GM23248 (cell line): ENCODE data around the gene PRKAB2.

ENCODE experiments used
- EZH2 ChIP-seq: fragments of 200-600 bp; sonication (generic); IDR thresholded peaks from 2 replicates; pipeline ENCODE4 v1.6.1; 2018; ENCODE audit warnings: antibody characterized with exemption, mild to moderate bottlenecking; ENCODE audit not compliant: insufficient read depth, poor library complexity, severe bottlenecking
- EZH2phosphoT487 ChIP-seq: fragments of 200-600 bp; sonication (generic); IDR thresholded peaks from 2 replicates; pipeline ENCODE4 v1.6.1; 2018; ENCODE audit warnings: antibody characterized with exemption, moderate library complexity, mild to moderate bottlenecking, low read depth; ENCODE audit not compliant: insufficient read depth

GRCh38 chr1:147204080-147204479 is 31.8 kb upstream of the PRKAB2 start:
- TF ChIP-seq EZH2phosphoT487 (no peak), EZH2 (no peak)
